Measurements from ENCODE around the gene MUC5AC. TPM values are rescaled to one million over a fixed set of nuclear protein-coding genes. Genes with fewer than 3 reads are reported as not detected.

MUC5AC gene
- total RNA-seq, 2 donors from 2014 or later: not detected

DNA sequence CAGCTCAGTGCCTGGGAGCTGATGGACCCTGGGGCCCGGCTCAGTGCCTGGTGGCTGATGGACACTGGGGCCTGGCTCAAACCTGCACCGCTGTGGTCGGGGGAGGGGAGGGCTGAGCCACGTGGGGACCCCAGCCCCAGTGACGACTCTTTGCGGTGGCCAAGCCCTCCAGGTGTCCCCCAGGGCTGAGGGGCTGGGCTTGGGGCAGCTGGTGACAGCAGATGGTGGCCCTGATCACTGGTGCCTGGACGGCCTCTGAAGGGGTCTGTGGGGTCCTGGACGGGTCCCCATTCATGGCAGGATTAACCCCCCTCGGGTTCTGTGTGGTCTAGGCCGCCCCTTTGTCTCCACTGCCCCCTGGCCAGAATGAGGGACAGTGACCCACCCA, 61.7 kb downstream of the MUC5AC start:
- H3K9ac ChIP-seq (ENCODE audit: extremely low read depth, low read length, poor library complexity, severe bottlenecking): no peak overlapping the region
- Mint-ChIP-seq H3K27me3 (ENCODE audit: insufficient read depth) (peaks cover 9% of the 10 kb centered on the region), H3K27ac (no peak overlapping the region), H3K36me3 (ENCODE audit: low read depth) (no peaks in the 10 kb centered on the region), H3K9me3 (peaks cover 6% of the 10 kb centered on the region), H3K4me3 (no peak overlapping the region), H3K4me1 (no peaks in the 10 kb centered on the region)
- peak; percentile 47 for DNase-seq
- H3K4me1 ChIP-seq (ENCODE audit: control insufficient read depth, insufficient read depth, low read length): no peaks in the 10 kb centered on the region
- H3K36me3 ChIP-seq (ENCODE audit: control insufficient read depth, insufficient read depth, low read length): no peaks in the 10 kb centered on the region
- peaks cover 10% of the 10 kb centered on the region for H3K27me3 ChIP-seq (ENCODE audit: control insufficient read depth, insufficient read depth, low read length, poor library complexity, severe bottlenecking)
- H3K27ac ChIP-seq (ENCODE audit: low read depth, low read length): no peak overlapping the region
- H3K4me3 ChIP-seq (ENCODE audit: low read length): no peak overlapping the region
- no peak for TF ChIP-seq CTCF (conservative IDR thresholded peaks at IDR 0.05)
- no peaks in the 10 kb centered on the region for H3K9me3 ChIP-seq (ENCODE audit: control insufficient read depth, low read length)
- WGBS, 2 experiments (ENCODE audit: insufficient coverage in 1 of 2, insufficient read length in 1 of 2): 86 to 92% methylated on average over 4 to 10 of the region's 10 CpGs

DNA sequence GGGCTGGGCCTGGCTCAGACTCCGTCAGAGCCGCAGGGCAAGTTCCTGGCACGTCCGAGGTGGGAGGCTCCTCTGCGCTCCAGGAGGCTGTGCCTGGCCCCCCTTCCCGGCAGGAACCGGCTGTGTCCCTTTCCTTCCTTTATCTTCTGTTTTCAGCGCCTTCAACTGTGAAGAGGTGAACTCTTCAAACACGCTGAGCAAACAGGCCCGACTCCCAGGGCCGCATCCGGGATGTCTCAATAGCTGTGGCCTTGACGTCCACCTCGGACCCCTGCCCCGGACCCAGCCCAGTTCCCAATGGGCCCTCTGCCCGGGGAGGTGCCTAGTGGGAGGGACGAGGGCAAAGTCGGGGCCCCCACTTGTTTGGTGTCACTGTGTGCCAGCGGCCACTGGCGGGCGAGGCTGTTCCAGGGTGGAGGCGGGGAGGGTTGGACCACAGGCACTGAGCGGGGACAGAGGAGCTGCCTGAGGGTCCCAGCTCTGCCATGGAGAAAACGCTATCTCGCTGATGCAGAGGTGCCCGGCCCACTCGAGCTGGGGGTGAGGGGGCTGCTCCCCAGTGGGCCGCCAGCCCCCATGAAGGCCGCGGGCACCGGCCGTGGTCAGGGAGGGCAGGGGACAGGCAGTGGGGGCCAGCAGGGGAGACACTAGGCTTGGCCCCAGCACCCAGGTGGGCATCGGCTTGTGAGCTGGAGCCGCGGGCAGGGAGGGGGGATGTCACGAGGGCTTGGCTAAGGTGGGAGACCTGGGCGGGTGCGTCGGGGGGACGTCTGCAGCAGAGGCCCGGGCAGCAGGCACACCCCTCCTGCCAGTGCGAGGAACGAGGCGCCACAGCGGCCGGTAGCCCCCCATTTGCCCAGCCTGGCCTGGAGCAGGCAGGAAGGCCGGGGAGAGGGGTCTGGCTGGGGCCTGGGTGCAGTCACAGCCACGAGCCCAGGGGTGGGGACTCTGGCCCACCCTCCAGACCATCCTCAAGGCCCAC, 62.4 kb downstream of the MUC5AC start:
- no peak overlapping the region for H3K4me3 Mint-ChIP-seq
- H3K36me3 ChIP-seq (ENCODE audit: control insufficient read depth, insufficient read depth, low read length): no peaks in the 10 kb centered on the region
- H3K9ac ChIP-seq (ENCODE audit: extremely low read depth, low read length, poor library complexity, severe bottlenecking): no peak overlapping the region
- peaks cover 3% of the 10 kb centered on the region for H3K27me3 ChIP-seq (ENCODE audit: control insufficient read depth, insufficient read depth, low read length, poor library complexity, severe bottlenecking)
- TF ChIP-seq CTCF (conservative IDR thresholded peaks at IDR 0.05): no peak
- no peak overlapping the region for H3K4me3 ChIP-seq (ENCODE audit: low read length)
- peak; percentile 36 for DNase-seq
- H3K36me3 Mint-ChIP-seq (ENCODE audit: low read depth): no peaks in the 10 kb centered on the region
- H3K9me3 ChIP-seq (ENCODE audit: control insufficient read depth, low read length): no peaks in the 10 kb centered on the region
- no peak overlapping the region for H3K27ac Mint-ChIP-seq
- no peaks in the 10 kb centered on the region for H3K4me1 Mint-ChIP-seq
- peaks cover 8% of the 10 kb centered on the region for H3K27me3 Mint-ChIP-seq (ENCODE audit: insufficient read depth)
- 81 to 88% methylated on average over 30 to 48 of the region's 48 CpGs for WGBS, 2 experiments (ENCODE audit: insufficient coverage in 1 of 2, insufficient read length in 1 of 2)
- H3K27ac ChIP-seq (ENCODE audit: low read depth, low read length): no peak overlapping the region
- no peaks in the 10 kb centered on the region for H3K4me1 ChIP-seq (ENCODE audit: control insufficient read depth, insufficient read depth, low read length)
- peaks cover 1% of the 10 kb centered on the region for H3K9me3 Mint-ChIP-seq

DNA sequence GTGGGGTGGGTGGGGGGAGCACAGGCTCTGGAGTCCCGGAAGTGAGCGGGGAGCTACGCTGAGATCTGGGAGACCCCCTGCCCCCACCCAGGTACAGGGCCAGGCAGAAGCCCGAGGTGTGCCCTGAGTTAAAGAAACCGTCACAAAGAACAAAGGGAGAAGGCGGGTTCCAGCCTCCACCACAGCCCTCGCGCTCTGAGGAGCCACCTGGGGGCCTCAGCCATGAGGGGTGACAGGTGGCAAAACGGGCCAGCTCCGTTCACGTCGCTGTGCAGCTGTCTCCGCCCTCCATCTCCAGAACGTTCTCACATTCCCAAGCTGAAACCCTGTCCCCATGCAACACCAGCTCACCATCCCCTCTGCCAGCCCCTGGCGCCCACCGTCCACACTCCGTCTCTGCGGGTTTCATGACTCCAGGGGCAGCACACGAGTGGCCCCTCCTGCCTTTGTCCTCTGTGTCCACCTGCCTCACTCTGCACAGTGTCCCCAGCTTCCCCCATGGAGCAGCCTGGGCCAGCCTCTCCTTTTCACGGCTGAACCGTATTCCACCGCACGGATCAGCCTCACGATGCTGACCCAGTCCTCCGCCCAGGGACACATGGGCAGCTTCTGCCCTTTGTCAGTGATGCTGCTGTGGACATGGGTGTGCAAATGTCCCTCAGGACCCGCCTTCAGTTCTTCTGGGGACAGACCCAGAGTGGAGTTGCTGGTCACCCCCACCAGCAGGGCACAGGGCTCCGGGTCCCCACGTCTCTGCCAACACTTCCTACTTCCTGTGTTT, 63.4 kb downstream of the MUC5AC start:
- H3K4me3 ChIP-seq (ENCODE audit: low read length): no peak overlapping the region
- H3K27ac ChIP-seq (ENCODE audit: low read depth, low read length): no peak overlapping the region
- Mint-ChIP-seq H3K27me3 (ENCODE audit: insufficient read depth) (peaks cover 6% of the 10 kb centered on the region), H3K4me1 (no peaks in the 10 kb centered on the region), H3K9me3 (no peaks in the 10 kb centered on the region), H3K27ac (no peak overlapping the region), H3K4me3 (no peak overlapping the region), H3K36me3 (ENCODE audit: low read depth) (no peaks in the 10 kb centered on the region)
- no peaks in the 10 kb centered on the region for H3K27me3 ChIP-seq (ENCODE audit: control insufficient read depth, insufficient read depth, low read length, poor library complexity, severe bottlenecking)
- H3K9ac ChIP-seq (ENCODE audit: extremely low read depth, low read length, poor library complexity, severe bottlenecking): no peak overlapping the region
- no peaks in the 10 kb centered on the region for H3K9me3 ChIP-seq (ENCODE audit: control insufficient read depth, low read length)
- no peak for TF ChIP-seq CTCF (conservative IDR thresholded peaks at IDR 0.05)
- no peaks in the 10 kb centered on the region for H3K36me3 ChIP-seq (ENCODE audit: control insufficient read depth, insufficient read depth, low read length)
- no peaks in the 10 kb centered on the region for H3K4me1 ChIP-seq (ENCODE audit: control insufficient read depth, insufficient read depth, low read length)
- WGBS, 2 experiments (ENCODE audit: insufficient coverage in 1 of 2, insufficient read length in 1 of 2): 82 to 87% methylated on average over 15 to 28 of the region's 28 CpGs
- DNase-seq: peak; percentile 39
